H1 (cell line): ENCODE data around the gene GRIN3A. TPM values are rescaled to one million over a fixed set of nuclear protein-coding genes. Genes with fewer than 3 reads are reported as not detected.

Experiments used
- CTCF ChIA-PET: fragments of 300-600 bp; sonication (Branson Sonifier 250); formaldehyde crosslinking; loops from one replicate; lab custom pipeline; 2021; ENCODE audit not compliant: partially characterized antibody; lab: Charles Lee
- POLR2A ChIA-PET: fragments of 300-600 bp; sonication (Branson Sonifier 250); formaldehyde crosslinking; loops from one replicate; lab custom pipeline; 2021; ENCODE audit warnings: inconsistent platforms; ENCODE audit not compliant: partially characterized antibody; lab: Charles Lee
- DNase-seq, 2 experiments: peaks; one replicate each; pipeline versions ENCODE4 v3.0.0 to v3.0.0-alpha.2; 2010 to 2022; ENCODE audit warnings: low spot score in 2 of 2, low read depth in 1 of 2, mixed read lengths in 1 of 2
- FAIRE-seq: peaks from 2 replicates; lab custom pipeline; 2011; peaks lifted over from hg19 to GRCh38; lab: Jason Lieb, UNC
- H2AFZ ChIP-seq: 2 replicates; pipeline ENCODE4 v1.8.1; 2012; ENCODE audit warnings: low read length, inconsistent platforms
- H2AK5ac ChIP-seq: 2 replicates; pipeline ENCODE4 v1.6.1; 2013; ENCODE audit warnings: low read depth, low read length
- H2BK120ac ChIP-seq: replicated peaks from 2 replicates; pipeline ENCODE3; 2013; ENCODE audit warnings: low read depth, low read length, inconsistent platforms
- H2BK12ac ChIP-seq: 2 replicates; pipeline ENCODE4 v1.6.1; 2013; ENCODE audit warnings: low read depth, low read length
- H2BK15ac ChIP-seq: 2 replicates; pipeline ENCODE4 v1.6.1; 2013; ENCODE audit warnings: low read length
- H2BK20ac ChIP-seq: 2 replicates; pipeline ENCODE4 v1.6.1; 2013; ENCODE audit warnings: low read length
- H2BK5ac ChIP-seq: 2 replicates; pipeline ENCODE4 v1.6.1; 2013; ENCODE audit warnings: low read depth, low read length
- H3K14ac ChIP-seq: 2 replicates; pipeline ENCODE4 v1.6.1; 2013; ENCODE audit warnings: inconsistent platforms; ENCODE audit not compliant: insufficient read length
- H3K18ac ChIP-seq: 2 replicates; pipeline ENCODE4 v1.6.1; 2013; ENCODE audit warnings: low read length; ENCODE audit errors: extremely low read depth
- H3K23ac ChIP-seq: 2 replicates; pipeline ENCODE4 v1.6.1; 2013; ENCODE audit warnings: inconsistent platforms; ENCODE audit not compliant: insufficient read length
- H3K23me2 ChIP-seq: 2 replicates; pipeline ENCODE4 v1.6.1; 2013; ENCODE audit warnings: low read depth, low read length
- H3K27ac ChIP-seq: 2 replicates; pipeline ENCODE4 v1.6.1; 2011; ENCODE audit warnings: low read depth, low read length, inconsistent platforms
- H3K27me3 ChIP-seq, 4 experiments: replicated peaks in 1 of 4; 1 replicate in 1 of 4; 2 replicates in 3 of 4; pipeline versions ENCODE4 v1.6.1 to v1.8.1; 2011 to 2013; ENCODE audit warnings: low read length in 3 of 4, mild to moderate bottlenecking in 3 of 4, inconsistent platforms in 2 of 4, mixed read lengths in 2 of 4, moderate library complexity in 1 of 4; ENCODE audit not compliant: control insufficient read depth in 3 of 4, insufficient read depth in 3 of 4; ENCODE audit errors: extremely low read depth in 1 of 4
- H3K36me3 ChIP-seq, 4 experiments: 2 replicates each; pipeline versions ENCODE4 v1.6.1 to v1.8.1; 2011 to 2013; ENCODE audit warnings: mild to moderate bottlenecking in 4 of 4, low read length in 3 of 4, moderate library complexity in 2 of 4, control low read depth in 1 of 4, inconsistent platforms in 1 of 4; ENCODE audit not compliant: insufficient read depth in 4 of 4, control insufficient read depth in 2 of 4
- H3K4ac ChIP-seq: replicated peaks from 2 replicates; pipeline ENCODE3; 2013; ENCODE audit warnings: low read length, low read depth, mixed read lengths, inconsistent platforms; ENCODE audit not compliant: insufficient read length
- H3K4me1 ChIP-seq, 4 experiments: replicated peaks in 1 of 4; 1 replicate in 1 of 4; 2 replicates in 3 of 4; pipeline versions ENCODE4 v1.6.1 to v1.8.1; 2011 to 2013; ENCODE audit warnings: low read length in 3 of 4, inconsistent platforms in 2 of 4, mixed read lengths in 1 of 4; ENCODE audit not compliant: insufficient read depth in 4 of 4, control insufficient read depth in 3 of 4
- H3K4me2 ChIP-seq, 2 experiments: 2 replicates each; pipeline versions ENCODE4 v1.6.1 to v1.8.1; 2011 to 2013; ENCODE audit warnings: low read depth in 2 of 2, low read length in 2 of 2, control low read depth in 1 of 2, inconsistent platforms in 1 of 2, mild to moderate bottlenecking in 1 of 2; ENCODE audit not compliant: insufficient read depth in 1 of 2
- H3K4me3 ChIP-seq, 4 experiments: fragments of 200-600, 300-600 bp in 1 of 4; sonication (generic), shearing (Covaris generic), sonication (Bioruptor Twin) in 1 of 4; 2 replicates each; pipeline versions ENCODE4 v1.5.1 to v1.8.1; 2011 to 2016; ENCODE audit warnings: low read length in 4 of 4, low read depth in 3 of 4, control low read depth in 2 of 4, inconsistent platforms in 2 of 4, mild to moderate bottlenecking in 2 of 4, mixed read lengths in 1 of 4, moderate library complexity in 1 of 4; ENCODE audit not compliant: insufficient read depth in 2 of 4; ENCODE audit errors: extremely low read depth in 1 of 4
- H3K56ac ChIP-seq: replicated peaks from 2 replicates; pipeline ENCODE3; 2013; ENCODE audit warnings: low read depth, mild to moderate bottlenecking, mixed read lengths, low read length, inconsistent platforms; ENCODE audit not compliant: insufficient read length
- H3K79me1 ChIP-seq: 2 replicates; pipeline ENCODE4 v1.6.1; 2013; ENCODE audit warnings: low read depth, low read length, control low read depth
- H3K79me2 ChIP-seq, 2 experiments: 2 replicates each; pipeline versions ENCODE4 v1.6.1 to v1.8.1; 2012 to 2013; ENCODE audit warnings: low read length in 2 of 2, mild to moderate bottlenecking in 2 of 2, inconsistent platforms in 1 of 2; ENCODE audit not compliant: insufficient read depth in 2 of 2, control insufficient read depth in 1 of 2
- H3K9ac ChIP-seq, 4 experiments: replicated peaks in 1 of 4; 1 replicate in 1 of 4; 2 replicates in 3 of 4; pipeline versions ENCODE4 v1.6.1 to v1.8.1; 2011 to 2013; ENCODE audit warnings: low read depth in 3 of 4, low read length in 3 of 4, control low read depth in 2 of 4, mild to moderate bottlenecking in 2 of 4, moderate library complexity in 2 of 4, inconsistent platforms in 1 of 4; ENCODE audit errors: extremely low read depth in 1 of 4
- H3K9me3 ChIP-seq, 2 experiments: 2 replicates each; pipeline versions ENCODE4 v1.6.1 to v1.8.1; 2012 to 2013; ENCODE audit warnings: mild to moderate bottlenecking in 2 of 2, moderate library complexity in 2 of 2, control low read depth in 1 of 2, inconsistent platforms in 1 of 2, low read depth in 1 of 2, low read length in 1 of 2, mixed read lengths in 1 of 2; ENCODE audit not compliant: insufficient read depth in 2 of 2
- H4K20me1 ChIP-seq, 2 experiments: replicated peaks in 1 of 2; 2 replicates each; pipeline versions ENCODE3 to v1.8.1; 2011 to 2013; ENCODE audit warnings: inconsistent platforms in 2 of 2, low read length in 2 of 2, mild to moderate bottlenecking in 1 of 2; ENCODE audit not compliant: insufficient read depth in 2 of 2, control insufficient read depth in 1 of 2
- H4K5ac ChIP-seq: 2 replicates; pipeline ENCODE4 v1.6.1; 2013; ENCODE audit warnings: low read length, low read depth, mixed read lengths, inconsistent platforms; ENCODE audit not compliant: insufficient read length
- H4K8ac ChIP-seq: 2 replicates; pipeline ENCODE4 v1.8.0; 2013; ENCODE audit warnings: mild to moderate bottlenecking, moderate library complexity, low read length, inconsistent platforms; ENCODE audit not compliant: insufficient read depth; ENCODE audit errors: extremely low read depth
- H4K91ac ChIP-seq: replicated peaks from 2 replicates; pipeline ENCODE3; 2013; ENCODE audit warnings: low read length, mixed read lengths, inconsistent platforms; ENCODE audit not compliant: insufficient read length
- EGR1 ChIP-seq: IDR thresholded peaks from 2 replicates; pipeline ENCODE4 v1.6.1; 2011; ENCODE audit warnings: low read depth, low read length, borderline replicate concordance
- KDM1A ChIP-seq: fragments of 200-600, 300-600 bp; sonication (generic); IDR thresholded peaks from 2 replicates; pipeline ENCODE4 v1.7.1; 2016; ENCODE audit warnings: mild to moderate bottlenecking, low read length, borderline replicate concordance
- PHF8 ChIP-seq: fragments of 200-600 bp; sonication (generic); conservative IDR thresholded peaks from 2 replicates; pipeline ENCODE4 v1.7.1; 2012; ENCODE audit warnings: low read depth, mild to moderate bottlenecking, inconsistent platforms, low read length, moderate library complexity
- POLR2A ChIP-seq, 2 experiments: IDR thresholded peaks; 1 replicate in 1 of 2; 2 replicates in 1 of 2; pipeline ENCODE4 v1.6.1; 2011; ENCODE audit warnings: low read depth in 2 of 2, low read length in 2 of 2, mild to moderate bottlenecking in 2 of 2; ENCODE audit errors: control extremely low read depth in 1 of 2
- RAD21 ChIP-seq, 2 experiments: IDR thresholded peaks in 1 of 2; conservative IDR thresholded peaks in 1 of 2; 2 replicates each; pipeline ENCODE4 v1.6.1; 2011; ENCODE audit warnings: low read depth in 2 of 2, low read length in 2 of 2, improper control_type of control experiment in 1 of 2, inconsistent platforms in 1 of 2, mild to moderate bottlenecking in 1 of 2, moderate library complexity in 1 of 2
- RBBP5 ChIP-seq: IDR thresholded peaks from 2 replicates; pipeline ENCODE4 v1.7.1; 2012; ENCODE audit warnings: low read depth, mild to moderate bottlenecking, inconsistent platforms, low read length, moderate library complexity, borderline replicate concordance
- SP1 ChIP-seq: IDR thresholded peaks from 2 replicates; pipeline ENCODE4 v1.6.1; 2011; ENCODE audit warnings: low read depth, low read length
- SUZ12 ChIP-seq: fragments of 200-600 bp; sonication (generic); IDR thresholded peaks from 2 replicates; pipeline ENCODE4 v1.6.1; 2012; ENCODE audit warnings: mild to moderate bottlenecking, inconsistent platforms, low read length, moderate library complexity, mixed read lengths
- WGBS, 2 experiments: shearing (Covaris generic) in 1 of 2; methylation state at CpG; one replicate each; pipeline versions ENCODE4 v1.1.6 to v1.1.7; 2013 to 2015; ENCODE audit warnings: low lambda C conversion rate in 2 of 2, mixed read lengths in 2 of 2, inconsistent platforms in 1 of 2, low coverage in 1 of 2, missing lambda C conversion rate in 1 of 2; ENCODE audit not compliant: insufficient replicate concordance in 2 of 2, insufficient coverage in 1 of 2, insufficient read length in 1 of 2; ENCODE audit errors: extremely low coverage in 1 of 2, missing lambda C conversion rate in 1 of 2; 5-methylcytosine and 5-hydroxymethylcytosine counted together
- polyA plus RNA-seq, 7 experiments: library from polyadenylated mRNA; depleted of rRNA in 3 of 7; stranded (reverse) in 5 of 7; unstranded in 2 of 7; fragments of >200 nt in 5 of 7; fragments of 200-250 nt in 2 of 7; gene quantifications; 1 replicate in 5 of 7; 2 replicates in 1 of 7; 4 replicates in 1 of 7; pipeline versions ENCODE4 v1.2.1 to v1.2.3, GENCODE V29; 2011 to 2013; ENCODE audit warnings: missing spikeins in 2 of 7, mixed read lengths in 2 of 7
- total RNA-seq: library from RNA; stranded (reverse); fragmentation: NEBNext Ultra II Directional; extraction: Animal tissue kit (Norgen Biotek cat#: 25700); gene quantifications from 2 replicates; pipeline ENCODE4 v1.2.1, GENCODE V29; 2021
- TF ChIP-seq, protein P1 (sequence below), 3 experiments: IDR thresholded peaks; 1 replicate in 2 of 3; 2 replicates in 1 of 3; pipeline versions ENCODE4 v1.5.1 to v1.6.1; 2011; ENCODE audit warnings: low read length in 3 of 3, mild to moderate bottlenecking in 3 of 3, inconsistent platforms in 2 of 3, low read depth in 1 of 3, moderate library complexity in 1 of 3; ENCODE audit not compliant: insufficient read depth in 1 of 3; ENCODE audit errors: control extremely low read depth in 1 of 3

Gene GRIN3A
- total and polyA plus RNA-seq, 2 of the 8 experiments (the other 6 are each of a cell fraction or from before 2014, with no cell fraction given) = 0.04 TPM; not detected in 1

DNA sequence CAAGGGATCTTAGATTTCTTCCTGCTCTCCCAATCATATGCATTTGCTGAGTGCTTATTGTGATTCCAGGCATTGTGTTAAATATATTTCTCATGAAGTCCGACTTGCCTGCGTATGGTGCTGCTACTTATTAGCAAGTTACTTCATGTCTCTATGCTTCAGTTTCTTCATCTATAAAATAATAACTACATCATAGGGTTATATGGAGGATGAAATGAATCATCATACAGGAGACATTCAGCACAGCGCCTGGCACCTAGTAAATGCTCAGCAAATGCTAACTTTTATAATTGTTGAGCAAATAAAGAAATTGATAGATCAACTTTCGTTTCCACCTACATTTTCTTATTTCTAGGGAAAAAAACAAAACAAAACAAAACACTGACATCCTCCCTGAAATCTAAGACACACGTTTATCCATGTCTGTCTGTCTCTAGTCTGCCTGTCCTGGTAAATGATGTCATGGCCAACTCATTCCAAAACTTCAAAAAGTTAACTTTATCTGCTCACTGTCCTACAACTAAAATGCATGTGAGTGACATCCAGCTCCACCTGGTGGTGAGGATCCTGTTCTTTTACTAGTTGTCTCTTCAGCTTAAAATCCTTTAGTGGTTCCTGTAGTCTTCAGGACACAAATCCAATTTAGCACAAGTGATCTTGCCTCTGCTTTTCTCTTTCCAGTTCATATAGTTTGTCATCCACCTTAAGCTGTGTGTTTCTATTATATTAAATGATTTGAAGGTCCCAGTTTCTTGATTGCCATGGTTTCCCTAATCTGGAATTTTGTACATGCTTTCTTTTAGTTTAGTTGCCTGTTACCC lies 171.3 kb downstream of the GRIN3A start:
- H3K14ac ChIP-seq = no peak overlapping the region
- H3K4me2 ChIP-seq = no peak overlapping the region
- no peak overlapping the region for H3K56ac ChIP-seq
- no peak overlapping the region for H2BK12ac ChIP-seq
- no peak overlapping the region for H3K27ac ChIP-seq
- 86% methylated on average over 5 of the region's 5 CpGs; no CpG with 5 or more reads in 1 of the 2 experiments for WGBS, 2 experiments
- DNase-seq = no peak
- H4K5ac ChIP-seq = no peak overlapping the region
- H2BK120ac ChIP-seq = no peak overlapping the region
- H3K23me2 ChIP-seq = no peaks in the 10 kb centered on the region
- H3K9ac ChIP-seq = no peak overlapping the region
- ChIA-PET POLR2A (interaction anchor here (1.4 kb wide), 1 partner anchor 16 kb away, joined by 3 read pairs; no protein-coding TSS in a partner anchor), CTCF (interaction anchor here (0.7 to 2.4 kb wide), 15 partner anchors 9 to 157 kb away, joined by 3 to 8 read pairs (median 3); no protein-coding TSS in a partner anchor)
- H4K8ac ChIP-seq = no peak overlapping the region
- no peaks in the 10 kb centered on the region for H3K9me3 ChIP-seq
- no peaks in the 10 kb centered on the region for H3K79me1 ChIP-seq
- H3K4me1 ChIP-seq = peaks cover 0 to 9% (median under 1%) of the 10 kb centered on the region in 4 experiments; a peak in 3 of 7 replicates
- no peak overlapping the region for H2BK20ac ChIP-seq
- H3K79me2 ChIP-seq = no peaks in the 10 kb centered on the region
- no peak overlapping the region for H2BK15ac ChIP-seq
- peaks cover 0 to under 1% of the 10 kb centered on the region in 2 experiments for H4K20me1 ChIP-seq
- no peak overlapping the region for H3K4ac ChIP-seq
- no peak overlapping the region for H3K4me3 ChIP-seq
- H3K23ac ChIP-seq = no peak overlapping the region
- H3K27me3 ChIP-seq = no peaks in the 10 kb centered on the region
- FAIRE-seq = peak; percentile 79
- H4K91ac ChIP-seq = no peak overlapping the region
- no peak overlapping the region for H3K18ac ChIP-seq
- peaks cover 2 to 32% (median 19%) of the 10 kb centered on the region in 4 experiments; a peak in 6 of 8 replicates for H3K36me3 ChIP-seq
- no peak overlapping the region for H2BK5ac ChIP-seq
- H2AK5ac ChIP-seq = no peak overlapping the region
- no peak overlapping the region for H2AFZ ChIP-seq
- TF ChIP-seq, protein P1, sequence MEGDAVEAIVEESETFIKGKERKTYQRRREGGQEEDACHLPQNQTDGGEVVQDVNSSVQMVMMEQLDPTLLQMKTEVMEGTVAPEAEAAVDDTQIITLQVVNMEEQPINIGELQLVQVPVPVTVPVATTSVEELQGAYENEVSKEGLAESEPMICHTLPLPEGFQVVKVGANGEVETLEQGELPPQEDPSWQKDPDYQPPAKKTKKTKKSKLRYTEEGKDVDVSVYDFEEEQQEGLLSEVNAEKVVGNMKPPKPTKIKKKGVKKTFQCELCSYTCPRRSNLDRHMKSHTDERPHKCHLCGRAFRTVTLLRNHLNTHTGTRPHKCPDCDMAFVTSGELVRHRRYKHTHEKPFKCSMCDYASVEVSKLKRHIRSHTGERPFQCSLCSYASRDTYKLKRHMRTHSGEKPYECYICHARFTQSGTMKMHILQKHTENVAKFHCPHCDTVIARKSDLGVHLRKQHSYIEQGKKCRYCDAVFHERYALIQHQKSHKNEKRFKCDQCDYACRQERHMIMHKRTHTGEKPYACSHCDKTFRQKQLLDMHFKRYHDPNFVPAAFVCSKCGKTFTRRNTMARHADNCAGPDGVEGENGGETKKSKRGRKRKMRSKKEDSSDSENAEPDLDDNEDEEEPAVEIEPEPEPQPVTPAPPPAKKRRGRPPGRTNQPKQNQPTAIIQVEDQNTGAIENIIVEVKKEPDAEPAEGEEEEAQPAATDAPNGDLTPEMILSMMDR (IDR thresholded peaks at IDR 0.05; ENCODE audit: control extremely low read depth in 1 of 3, insufficient read depth in 1 of 3, low read depth in 1 of 3, low read length in 3 of 3) = peak in 2 of 3 experiments; percentile 27 to 74; a peak in 2 of 4 replicates
- TF ChIP-seq RAD21 (IDR thresholded peaks at IDR 0.05 in 1 of 2, conservative IDR thresholded peaks at IDR 0.05 in 1 of 2; ENCODE audit: low read depth in 2 of 2, low read length in 2 of 2) (peak; percentile 29 to 41; a peak in 3 of 4 replicates), KDM1A (no peak), POLR2A (IDR thresholded peaks at IDR 0.05; ENCODE audit: control extremely low read depth in 1 of 2, low read depth in 2 of 2, low read length in 2 of 2) (no peak), SUZ12 (no peak), SP1 (no peak), EGR1 (no peak), RBBP5 (no peak), PHF8 (no peak)
